ENCODE results near the gene RABGAP1L.

Gene RABGAP1L

GRCh38 chr1:174768949-174769348 is 609.6 kb downstream of the RABGAP1L start:
- H3K4me1 ChIP-seq (ENCODE audit: control insufficient read depth in 2 of 2, insufficient read depth in 2 of 2, low read length in 2 of 2): no peaks in the 10 kb centered on the region
- no peaks in the 10 kb centered on the region for H3K9me3 ChIP-seq (ENCODE audit: control insufficient read depth in 2 of 2, low read length in 2 of 2)
- H3K27ac ChIP-seq (ENCODE audit: low read depth in 2 of 2, low read length in 2 of 2): no peak overlapping the region
- no peak overlapping the region for H3K9ac ChIP-seq (ENCODE audit: low read depth in 1 of 2, low read length in 2 of 2)
- H3K27me3 ChIP-seq (ENCODE audit: control insufficient read depth in 2 of 2, insufficient read depth in 2 of 2, low read length in 2 of 2): no peaks in the 10 kb centered on the region
- H3K4me3 ChIP-seq (ENCODE audit: low read length in 2 of 2): no peak overlapping the region
- H3K36me3 ChIP-seq (ENCODE audit: control insufficient read depth in 2 of 2, insufficient read depth in 2 of 2, low read length in 2 of 2): no peaks in the 10 kb centered on the region

- H3K4me3 ChIP-seq (ENCODE audit: low read length in 2 of 2): no peak overlapping the region
Observed at GRCh38 chr1:174769961-174770549, 610.7 kb downstream of the RABGAP1L start.

GRCh38 chr1:174775621-174776020 is 616.3 kb downstream of the RABGAP1L start:
- Histone ChIP-seq H3K4me3 (ENCODE audit: low read length in 2 of 2) (no peak overlapping the region), H3K9me3 (ENCODE audit: control insufficient read depth in 2 of 2, low read length in 2 of 2) (no peaks in the 10 kb centered on the region), H3K27me3 (ENCODE audit: control insufficient read depth in 2 of 2, insufficient read depth in 2 of 2, low read length in 2 of 2) (no peaks in the 10 kb centered on the region), H3K9ac (ENCODE audit: low read depth in 1 of 2, low read length in 2 of 2) (no peak overlapping the region), H3K4me1 (ENCODE audit: control insufficient read depth in 2 of 2, insufficient read depth in 2 of 2, low read length in 2 of 2) (no peaks in the 10 kb centered on the region), H3K27ac (ENCODE audit: low read depth in 2 of 2, low read length in 2 of 2) (no peak overlapping the region), H3K36me3 (ENCODE audit: control insufficient read depth in 2 of 2, insufficient read depth in 2 of 2, low read length in 2 of 2) (no peaks in the 10 kb centered on the region)

More at GRCh38 chr1:174769961-174770549, 610.7 kb downstream of the RABGAP1L start:
- no peaks in the 10 kb centered on the region for H3K9me3 ChIP-seq (ENCODE audit: control insufficient read depth in 2 of 2, low read length in 2 of 2)
- no peaks in the 10 kb centered on the region for H3K36me3 ChIP-seq (ENCODE audit: control insufficient read depth in 2 of 2, insufficient read depth in 2 of 2, low read length in 2 of 2)
- no peaks in the 10 kb centered on the region for H3K27me3 ChIP-seq (ENCODE audit: control insufficient read depth in 2 of 2, insufficient read depth in 2 of 2, low read length in 2 of 2)
- H3K4me1 ChIP-seq (ENCODE audit: control insufficient read depth in 2 of 2, insufficient read depth in 2 of 2, low read length in 2 of 2): no peaks in the 10 kb centered on the region
- H3K9ac ChIP-seq (ENCODE audit: low read depth in 1 of 2, low read length in 2 of 2): no peak overlapping the region
- no peak overlapping the region for H3K27ac ChIP-seq (ENCODE audit: low read depth in 2 of 2, low read length in 2 of 2)

- Histone ChIP-seq H3K27ac (ENCODE audit: low read depth in 2 of 2, low read length in 2 of 2) (no peak overlapping the region), H3K9ac (ENCODE audit: low read depth in 1 of 2, low read length in 2 of 2) (no peak overlapping the region), H3K4me3 (ENCODE audit: low read length in 2 of 2) (no peak overlapping the region), H3K9me3 (ENCODE audit: control insufficient read depth in 2 of 2, low read length in 2 of 2) (no peaks in the 10 kb centered on the region), H3K4me1 (ENCODE audit: control insufficient read depth in 2 of 2, insufficient read depth in 2 of 2, low read length in 2 of 2) (no peaks in the 10 kb centered on the region), H3K27me3 (ENCODE audit: control insufficient read depth in 2 of 2, insufficient read depth in 2 of 2, low read length in 2 of 2) (no peaks in the 10 kb centered on the region), H3K36me3 (ENCODE audit: control insufficient read depth in 2 of 2, insufficient read depth in 2 of 2, low read length in 2 of 2) (no peaks in the 10 kb centered on the region)
Observed at GRCh38 chr1:174777262-174777661, 617.9 kb downstream of the RABGAP1L start.

GRCh38 chr1:174785510-174785909 is 626.2 kb downstream of the RABGAP1L start:
- Histone ChIP-seq H3K27me3 (ENCODE audit: control insufficient read depth in 2 of 2, insufficient read depth in 2 of 2, low read length in 2 of 2) (no peaks in the 10 kb centered on the region), H3K4me3 (ENCODE audit: low read length in 2 of 2) (no peak overlapping the region), H3K9me3 (ENCODE audit: control insufficient read depth in 2 of 2, low read length in 2 of 2) (no peaks in the 10 kb centered on the region), H3K36me3 (ENCODE audit: control insufficient read depth in 2 of 2, insufficient read depth in 2 of 2, low read length in 2 of 2) (no peaks in the 10 kb centered on the region), H3K4me1 (ENCODE audit: control insufficient read depth in 2 of 2, insufficient read depth in 2 of 2, low read length in 2 of 2) (no peaks in the 10 kb centered on the region), H3K9ac (ENCODE audit: low read depth in 1 of 2, low read length in 2 of 2) (no peak overlapping the region), H3K27ac (ENCODE audit: low read depth in 2 of 2, low read length in 2 of 2) (no peak overlapping the region)

- no peaks in the 10 kb centered on the region for H3K27me3 ChIP-seq (ENCODE audit: control insufficient read depth in 2 of 2, insufficient read depth in 2 of 2, low read length in 2 of 2)
- H3K4me1 ChIP-seq (ENCODE audit: control insufficient read depth in 2 of 2, insufficient read depth in 2 of 2, low read length in 2 of 2): no peaks in the 10 kb centered on the region
- no peak overlapping the region for H3K27ac ChIP-seq (ENCODE audit: low read depth in 2 of 2, low read length in 2 of 2)
- H3K9ac ChIP-seq (ENCODE audit: low read depth in 1 of 2, low read length in 2 of 2): no peak overlapping the region
- H3K4me3 ChIP-seq (ENCODE audit: low read length in 2 of 2): no peak overlapping the region
- H3K9me3 ChIP-seq (ENCODE audit: control insufficient read depth in 2 of 2, low read length in 2 of 2): no peaks in the 10 kb centered on the region
- no peaks in the 10 kb centered on the region for H3K36me3 ChIP-seq (ENCODE audit: control insufficient read depth in 2 of 2, insufficient read depth in 2 of 2, low read length in 2 of 2)
Observed at GRCh38 chr1:174786358-174786757, 627.0 kb downstream of the RABGAP1L start.

- no peak overlapping the region for H3K9ac ChIP-seq (ENCODE audit: low read depth in 1 of 2, low read length in 2 of 2)
- no peaks in the 10 kb centered on the region for H3K36me3 ChIP-seq (ENCODE audit: control insufficient read depth in 2 of 2, insufficient read depth in 2 of 2, low read length in 2 of 2)
- H3K27ac ChIP-seq (ENCODE audit: low read depth in 2 of 2, low read length in 2 of 2): no peak overlapping the region
- no peaks in the 10 kb centered on the region for H3K9me3 ChIP-seq (ENCODE audit: control insufficient read depth in 2 of 2, low read length in 2 of 2)
- no peaks in the 10 kb centered on the region for H3K4me1 ChIP-seq (ENCODE audit: control insufficient read depth in 2 of 2, insufficient read depth in 2 of 2, low read length in 2 of 2)
- no peak overlapping the region for H3K4me3 ChIP-seq (ENCODE audit: low read length in 2 of 2)
- no peaks in the 10 kb centered on the region for H3K27me3 ChIP-seq (ENCODE audit: control insufficient read depth in 2 of 2, insufficient read depth in 2 of 2, low read length in 2 of 2)
Observed at GRCh38 chr1:174786760-174787159, 627.4 kb downstream of the RABGAP1L start.

- Histone ChIP-seq H3K36me3 (ENCODE audit: control insufficient read depth in 2 of 2, insufficient read depth in 2 of 2, low read length in 2 of 2) (no peaks in the 10 kb centered on the region), H3K9me3 (ENCODE audit: control insufficient read depth in 2 of 2, low read length in 2 of 2) (no peaks in the 10 kb centered on the region), H3K27ac (ENCODE audit: low read depth in 2 of 2, low read length in 2 of 2) (no peak overlapping the region), H3K27me3 (ENCODE audit: control insufficient read depth in 2 of 2, insufficient read depth in 2 of 2, low read length in 2 of 2) (no peaks in the 10 kb centered on the region), H3K9ac (ENCODE audit: low read depth in 1 of 2, low read length in 2 of 2) (no peak overlapping the region), H3K4me3 (ENCODE audit: low read length in 2 of 2) (no peak overlapping the region), H3K4me1 (ENCODE audit: control insufficient read depth in 2 of 2, insufficient read depth in 2 of 2, low read length in 2 of 2) (no peaks in the 10 kb centered on the region)
Observed at GRCh38 chr1:174788981-174789380, 629.7 kb downstream of the RABGAP1L start.

- Histone ChIP-seq H3K4me3 (ENCODE audit: low read length in 2 of 2) (no peak overlapping the region), H3K36me3 (ENCODE audit: control insufficient read depth in 2 of 2, insufficient read depth in 2 of 2, low read length in 2 of 2) (no peaks in the 10 kb centered on the region), H3K27me3 (ENCODE audit: control insufficient read depth in 2 of 2, insufficient read depth in 2 of 2, low read length in 2 of 2) (no peaks in the 10 kb centered on the region), H3K27ac (ENCODE audit: low read depth in 2 of 2, low read length in 2 of 2) (no peak overlapping the region), H3K9me3 (ENCODE audit: control insufficient read depth in 2 of 2, low read length in 2 of 2) (no peaks in the 10 kb centered on the region), H3K4me1 (ENCODE audit: control insufficient read depth in 2 of 2, insufficient read depth in 2 of 2, low read length in 2 of 2) (no peaks in the 10 kb centered on the region), H3K9ac (ENCODE audit: low read depth in 1 of 2, low read length in 2 of 2) (no peak overlapping the region)
Observed at GRCh38 chr1:174789399-174789798, 630.1 kb downstream of the RABGAP1L start.

GRCh38 chr1:174791863-174792262 is 632.5 kb downstream of the RABGAP1L start:
- no peak overlapping the region for H3K9ac ChIP-seq (ENCODE audit: low read depth in 1 of 2, low read length in 2 of 2)
- no peak overlapping the region for H3K4me3 ChIP-seq (ENCODE audit: low read length in 2 of 2)
- H3K27ac ChIP-seq (ENCODE audit: low read depth in 2 of 2, low read length in 2 of 2): no peak overlapping the region
- no peaks in the 10 kb centered on the region for H3K9me3 ChIP-seq (ENCODE audit: control insufficient read depth in 2 of 2, low read length in 2 of 2)
- no peaks in the 10 kb centered on the region for H3K27me3 ChIP-seq (ENCODE audit: control insufficient read depth in 2 of 2, insufficient read depth in 2 of 2, low read length in 2 of 2)
- no peaks in the 10 kb centered on the region for H3K4me1 ChIP-seq (ENCODE audit: control insufficient read depth in 2 of 2, insufficient read depth in 2 of 2, low read length in 2 of 2)
- H3K36me3 ChIP-seq (ENCODE audit: control insufficient read depth in 2 of 2, insufficient read depth in 2 of 2, low read length in 2 of 2): no peaks in the 10 kb centered on the region

- H3K27ac ChIP-seq (ENCODE audit: low read depth in 2 of 2, low read length in 2 of 2): no peak overlapping the region
- H3K4me1 ChIP-seq (ENCODE audit: control insufficient read depth in 2 of 2, insufficient read depth in 2 of 2, low read length in 2 of 2): peaks cover 0 to 5% of the 10 kb centered on the region in 2 donors
- no peak overlapping the region for H3K4me3 ChIP-seq (ENCODE audit: low read length in 2 of 2)
- H3K9me3 ChIP-seq (ENCODE audit: control insufficient read depth in 2 of 2, low read length in 2 of 2): no peaks in the 10 kb centered on the region
- H3K36me3 ChIP-seq (ENCODE audit: control insufficient read depth in 2 of 2, insufficient read depth in 2 of 2, low read length in 2 of 2): no peaks in the 10 kb centered on the region
- no peaks in the 10 kb centered on the region for H3K27me3 ChIP-seq (ENCODE audit: control insufficient read depth in 2 of 2, insufficient read depth in 2 of 2, low read length in 2 of 2)
- H3K9ac ChIP-seq (ENCODE audit: low read depth in 1 of 2, low read length in 2 of 2): no peak overlapping the region
Observed at GRCh38 chr1:174794861-174795260, 635.5 kb downstream of the RABGAP1L start.
